Measurements from ENCODE around the gene ATPAF1.

DNA sequence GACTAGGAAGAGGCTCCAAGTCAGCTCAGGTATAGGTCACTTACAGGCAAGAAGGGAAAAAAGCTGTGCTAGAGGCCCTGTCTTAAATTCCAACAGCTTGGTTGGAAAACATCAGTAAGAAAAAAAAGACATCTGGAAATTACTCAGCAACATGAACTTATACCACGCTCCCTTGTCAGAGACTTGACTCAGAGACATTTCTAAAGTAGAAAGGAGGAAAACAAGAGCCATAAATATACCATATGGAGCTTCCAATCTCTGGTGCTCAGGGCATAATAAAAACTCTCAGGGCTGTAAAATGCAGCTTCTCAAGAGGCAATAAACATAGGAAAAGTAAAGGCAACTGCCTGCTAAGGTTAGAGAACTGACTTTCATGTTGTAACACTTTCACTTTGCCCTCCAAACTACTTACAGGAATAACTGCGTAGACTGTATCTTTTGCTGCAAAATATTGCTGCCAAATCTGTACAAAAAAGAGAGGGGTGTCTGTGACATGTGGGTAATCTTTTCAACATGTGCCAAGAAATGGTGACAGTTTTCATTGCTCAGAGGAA is 14.7 kb downstream of the ATPAF1 start:
- TF ChIP-seq, protein P1, sequence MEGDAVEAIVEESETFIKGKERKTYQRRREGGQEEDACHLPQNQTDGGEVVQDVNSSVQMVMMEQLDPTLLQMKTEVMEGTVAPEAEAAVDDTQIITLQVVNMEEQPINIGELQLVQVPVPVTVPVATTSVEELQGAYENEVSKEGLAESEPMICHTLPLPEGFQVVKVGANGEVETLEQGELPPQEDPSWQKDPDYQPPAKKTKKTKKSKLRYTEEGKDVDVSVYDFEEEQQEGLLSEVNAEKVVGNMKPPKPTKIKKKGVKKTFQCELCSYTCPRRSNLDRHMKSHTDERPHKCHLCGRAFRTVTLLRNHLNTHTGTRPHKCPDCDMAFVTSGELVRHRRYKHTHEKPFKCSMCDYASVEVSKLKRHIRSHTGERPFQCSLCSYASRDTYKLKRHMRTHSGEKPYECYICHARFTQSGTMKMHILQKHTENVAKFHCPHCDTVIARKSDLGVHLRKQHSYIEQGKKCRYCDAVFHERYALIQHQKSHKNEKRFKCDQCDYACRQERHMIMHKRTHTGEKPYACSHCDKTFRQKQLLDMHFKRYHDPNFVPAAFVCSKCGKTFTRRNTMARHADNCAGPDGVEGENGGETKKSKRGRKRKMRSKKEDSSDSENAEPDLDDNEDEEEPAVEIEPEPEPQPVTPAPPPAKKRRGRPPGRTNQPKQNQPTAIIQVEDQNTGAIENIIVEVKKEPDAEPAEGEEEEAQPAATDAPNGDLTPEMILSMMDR (IDR thresholded peaks at IDR 0.05; ENCODE audit: low read depth, low read length, poor library complexity, severe bottlenecking): no peak
- TF ChIP-seq EZH2phosphoT487 (IDR thresholded peaks at IDR 0.05; ENCODE audit: borderline replicate concordance, low read length): no peak
